Bronchial epithelial cell (primary cell): ENCODE data around the gene IMPDH2. TPM values are rescaled to one million over a fixed set of nuclear protein-coding genes. Genes with fewer than 3 reads are reported as not detected.

Experiments
- DNase-seq: peaks from one replicate; pipeline ENCODE4 v3.0.0-alpha.2; 2010; ENCODE audit warnings: low read depth
- FAIRE-seq: peaks from 2 replicates; lab custom pipeline; 2011; peaks lifted over from hg19 to GRCh38; lab: Jason Lieb, UNC
- H3K27me3 ChIP-seq: 2 replicates; pipeline ENCODE4 v1.5.1; 2011; ENCODE audit warnings: low read length; ENCODE audit not compliant: control insufficient read depth, insufficient read depth
- H3K36me3 ChIP-seq: 2 replicates; pipeline ENCODE4 v1.5.1; 2011; ENCODE audit warnings: low read length; ENCODE audit not compliant: control insufficient read depth, insufficient read depth
- H3K4me3 ChIP-seq: 2 replicates; pipeline ENCODE4 v1.5.1; 2011; ENCODE audit warnings: mild to moderate bottlenecking, low read depth, low read length, control low read depth
- total RNA-seq: library from RNA; depleted of rRNA; stranded (reverse); fragments of >200 nt; gene quantifications from 2 replicates; pipeline ENCODE4 v1.2.1, GENCODE V29; 2014
- TF ChIP-seq, protein P1 (sequence below): IDR thresholded peaks from 2 replicates; pipeline ENCODE4 v1.5.1; 2011; ENCODE audit warnings: mild to moderate bottlenecking, moderate library complexity, low read length, control low read depth, inconsistent platforms; ENCODE audit not compliant: insufficient read depth, severe bottlenecking

IMPDH2 gene
- total RNA-seq, 1 donor from 2014 or later, result 478 TPM

DNA sequence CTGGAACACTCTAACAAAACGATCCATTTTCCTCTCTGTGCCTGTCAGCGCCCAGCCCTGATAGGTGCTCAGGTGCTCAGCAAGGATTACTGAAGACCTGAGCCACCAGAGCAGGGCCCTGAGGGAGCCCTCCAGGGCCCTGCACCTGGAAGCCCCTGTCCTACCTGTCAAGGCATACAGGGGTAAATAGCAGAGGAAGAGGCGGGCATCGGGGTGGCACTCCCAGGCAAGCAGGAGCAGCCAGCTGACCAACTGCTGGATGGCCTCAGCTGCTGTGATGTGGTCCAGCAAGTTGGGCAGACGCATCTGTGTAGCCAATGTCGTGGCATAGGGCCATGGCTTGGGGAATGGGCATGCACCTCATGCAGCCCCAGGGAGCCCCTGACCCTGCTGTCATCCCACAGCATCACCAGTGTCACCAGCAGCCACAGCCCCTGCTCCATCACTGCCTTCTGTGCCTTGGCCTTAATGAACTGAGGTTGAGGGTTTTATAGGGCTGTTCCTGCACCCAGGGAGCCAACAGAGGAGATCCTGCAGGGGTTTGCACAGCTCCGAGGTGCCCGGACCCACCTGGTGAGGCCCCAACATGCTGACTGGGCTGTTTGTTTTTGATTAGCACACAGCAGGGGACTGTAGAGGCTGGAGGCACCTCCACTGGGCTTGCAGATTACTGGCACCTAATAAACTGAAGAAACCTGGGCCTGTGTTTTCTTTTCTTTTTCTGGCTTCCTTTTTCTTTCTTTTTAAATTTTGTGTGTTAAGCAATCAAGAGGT lies 29.9 kb downstream of the IMPDH2 start:
- FAIRE-seq, result no peak

DNA sequence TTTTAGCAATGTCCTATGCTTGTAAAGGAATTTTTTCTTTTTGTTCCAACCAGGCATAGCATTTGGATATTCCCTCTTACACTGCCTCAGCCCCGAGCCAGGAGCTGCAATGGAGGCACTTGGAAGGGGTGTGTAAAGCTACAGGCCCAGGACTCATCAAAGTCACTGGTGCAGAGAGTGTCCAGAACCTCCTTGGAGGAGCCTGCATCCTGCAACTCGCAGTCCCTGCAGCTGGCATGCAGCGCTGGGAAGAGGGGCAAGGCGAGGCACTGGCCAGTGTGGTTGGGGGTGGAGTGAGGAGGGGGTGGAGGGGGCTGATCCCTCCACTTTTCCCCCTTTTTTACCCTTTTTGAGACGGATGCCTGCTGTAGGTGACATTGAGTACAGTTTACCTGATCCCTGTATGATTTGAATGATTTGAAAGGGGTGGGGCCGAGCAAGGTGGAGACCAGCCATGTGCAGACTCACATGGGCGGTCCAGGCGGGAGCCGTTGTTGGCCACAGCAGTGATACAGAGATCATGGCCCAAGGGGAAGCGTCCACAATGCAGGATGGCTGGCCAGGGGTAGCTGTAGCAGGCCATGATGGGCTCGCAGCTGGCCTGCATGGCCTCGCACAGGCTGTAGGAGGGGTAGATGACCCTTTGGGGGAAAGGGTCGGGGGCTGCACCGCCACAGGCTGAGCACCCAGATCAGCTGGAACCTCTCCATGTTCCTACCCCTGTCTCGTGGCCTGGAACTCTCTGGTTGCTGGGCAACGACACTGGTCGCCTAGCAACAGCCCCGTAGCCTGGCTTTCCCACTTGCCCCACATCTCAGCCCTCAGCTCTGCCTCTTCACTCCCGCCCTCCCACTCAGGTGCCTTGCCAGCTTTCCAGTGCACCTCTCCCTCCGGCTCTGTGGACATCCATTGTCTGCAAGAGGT lies 31.2 kb downstream of the IMPDH2 start:
- Histone ChIP-seq H3K27me3 (no peaks in the 10 kb centered on the region), H3K4me3 (no peak overlapping the region), H3K36me3 (no peaks in the 10 kb centered on the region)
- FAIRE-seq (no peak), DNase-seq (no peak)
- TF ChIP-seq, protein P1, sequence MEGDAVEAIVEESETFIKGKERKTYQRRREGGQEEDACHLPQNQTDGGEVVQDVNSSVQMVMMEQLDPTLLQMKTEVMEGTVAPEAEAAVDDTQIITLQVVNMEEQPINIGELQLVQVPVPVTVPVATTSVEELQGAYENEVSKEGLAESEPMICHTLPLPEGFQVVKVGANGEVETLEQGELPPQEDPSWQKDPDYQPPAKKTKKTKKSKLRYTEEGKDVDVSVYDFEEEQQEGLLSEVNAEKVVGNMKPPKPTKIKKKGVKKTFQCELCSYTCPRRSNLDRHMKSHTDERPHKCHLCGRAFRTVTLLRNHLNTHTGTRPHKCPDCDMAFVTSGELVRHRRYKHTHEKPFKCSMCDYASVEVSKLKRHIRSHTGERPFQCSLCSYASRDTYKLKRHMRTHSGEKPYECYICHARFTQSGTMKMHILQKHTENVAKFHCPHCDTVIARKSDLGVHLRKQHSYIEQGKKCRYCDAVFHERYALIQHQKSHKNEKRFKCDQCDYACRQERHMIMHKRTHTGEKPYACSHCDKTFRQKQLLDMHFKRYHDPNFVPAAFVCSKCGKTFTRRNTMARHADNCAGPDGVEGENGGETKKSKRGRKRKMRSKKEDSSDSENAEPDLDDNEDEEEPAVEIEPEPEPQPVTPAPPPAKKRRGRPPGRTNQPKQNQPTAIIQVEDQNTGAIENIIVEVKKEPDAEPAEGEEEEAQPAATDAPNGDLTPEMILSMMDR, result no peak

More for the DNA sequence above, 29.9 kb downstream of the IMPDH2 start:
- Histone ChIP-seq H3K27me3 (no peaks in the 10 kb centered on the region), H3K4me3 (no peak overlapping the region), H3K36me3 (no peaks in the 10 kb centered on the region)
- TF ChIP-seq, protein P1, result no peak
- DNase-seq, result no peak

DNA sequence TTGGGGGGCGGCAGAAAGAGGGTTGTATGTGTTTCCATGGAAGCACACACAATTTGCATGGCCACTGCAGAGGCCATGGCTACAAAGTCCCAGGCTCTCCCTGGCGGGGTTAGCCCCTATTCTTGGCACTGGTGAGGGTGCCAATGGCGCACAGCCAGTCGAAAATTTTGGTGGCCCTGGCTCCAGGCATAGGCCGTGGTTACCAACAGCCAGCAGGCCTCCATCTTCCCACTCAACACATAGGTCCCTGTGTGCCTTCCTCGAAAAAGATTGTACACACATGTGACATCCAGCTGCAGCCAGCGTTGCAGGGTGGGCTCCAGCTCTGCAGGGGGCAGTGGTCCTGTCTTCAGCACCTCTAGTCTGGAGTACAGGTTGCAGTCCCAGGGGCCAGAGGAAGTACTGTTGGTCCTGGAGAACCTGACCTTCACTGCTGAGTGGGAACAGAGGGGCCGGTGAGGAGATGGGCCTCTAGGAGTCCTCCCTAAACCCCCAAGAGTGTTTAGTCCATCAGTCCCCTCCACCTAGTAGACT lies 32.0 kb downstream of the IMPDH2 start:
- FAIRE-seq, result no peak
- H3K36me3 ChIP-seq, result no peaks in the 10 kb centered on the region
- TF ChIP-seq, protein P1, result no peak
- no peak for DNase-seq
- H3K4me3 ChIP-seq, result no peak overlapping the region
- no peaks in the 10 kb centered on the region for H3K27me3 ChIP-seq

DNA sequence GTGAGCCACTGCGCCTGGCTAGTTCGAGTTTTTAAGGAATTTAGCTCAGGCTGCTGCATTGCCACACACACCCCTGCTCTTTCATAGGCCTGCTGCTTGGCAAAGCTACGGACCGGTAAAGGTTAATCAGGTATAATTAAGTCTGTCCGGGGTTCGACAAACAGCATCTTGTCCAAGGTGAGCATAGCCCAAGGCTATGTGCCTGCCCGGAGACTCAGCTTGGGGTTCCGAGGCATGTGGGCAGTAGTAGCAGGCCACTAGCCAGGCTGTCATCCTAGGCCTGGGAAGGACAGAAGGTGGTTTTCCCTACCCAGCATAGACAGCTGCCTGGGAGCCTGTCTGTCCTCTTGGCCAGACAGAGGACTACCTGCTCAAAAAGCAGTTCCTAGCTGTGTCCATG lies 32.6 kb downstream of the IMPDH2 start:
- FAIRE-seq (no peak), DNase-seq (no peak)
- no peaks in the 10 kb centered on the region for H3K27me3 ChIP-seq
- TF ChIP-seq, protein P1, result no peak
- H3K36me3 ChIP-seq, result no peaks in the 10 kb centered on the region
- no peak overlapping the region for H3K4me3 ChIP-seq

DNA sequence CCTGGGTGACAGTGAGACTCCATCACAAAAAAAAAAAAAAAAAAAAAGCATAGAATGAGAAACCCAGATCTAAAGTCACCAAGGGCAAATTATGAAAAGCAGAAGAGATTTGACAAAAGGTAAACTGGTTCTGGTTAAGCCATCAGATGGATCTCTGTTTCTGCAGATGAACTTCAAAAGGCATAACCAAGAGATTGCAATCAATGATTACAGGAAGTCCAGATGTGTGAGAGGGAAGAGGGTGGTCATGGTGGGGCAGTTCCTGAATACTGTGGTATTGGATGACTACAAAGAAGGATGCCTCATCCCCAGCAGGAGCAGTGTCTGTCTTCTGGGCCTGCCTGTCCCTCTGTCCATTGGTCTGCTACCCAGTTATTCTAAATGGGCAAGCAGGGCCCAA lies 35.4 kb downstream of the IMPDH2 start:
- Histone ChIP-seq H3K27me3 (no peaks in the 10 kb centered on the region), H3K4me3 (no peak overlapping the region), H3K36me3 (no peaks in the 10 kb centered on the region)
- DNase-seq, result no peak
- TF ChIP-seq, protein P1, result no peak
- no peak for FAIRE-seq
